ENCODE data around the gene STMN1.

The STMN1 gene

GRCh38 chr1:25895365-25895990, 10.7 kb downstream of the STMN1 start:
- DNase-seq (ENCODE audit: low spot score), result peak; percentile 93

GRCh38 chr1:25893116-25893515, 13.1 kb downstream of the STMN1 start:
- DNase-seq (ENCODE audit: low spot score), result no peak

- DNase-seq (ENCODE audit: low spot score), result no peak
These were observed 14.6 kb downstream of the STMN1 start for GRCh38 chr1:25891606-25892005.

- DNase-seq (ENCODE audit: low spot score), result no peak
These were observed 15.8 kb downstream of the STMN1 start for GRCh38 chr1:25890239-25891034.

- no peak for DNase-seq (ENCODE audit: low spot score)
These were observed 16.7 kb downstream of the STMN1 start for GRCh38 chr1:25889470-25889869.

GRCh38 chr1:25888426-25888987, 17.7 kb downstream of the STMN1 start:
- no peak for DNase-seq (ENCODE audit: low spot score)

GRCh38 chr1:25885602-25886001, 20.6 kb downstream of the STMN1 start:
- DNase-seq (ENCODE audit: low spot score), result no peak

GRCh38 chr1:25881266-25881665, 25.0 kb downstream of the STMN1 start:
- no peak for DNase-seq (ENCODE audit: low spot score)

GRCh38 chr1:25880518-25880917, 25.7 kb downstream of the STMN1 start:
- DNase-seq (ENCODE audit: low spot score), result no peak

GRCh38 chr1:25879675-25880074, 26.5 kb downstream of the STMN1 start:
- no peak for DNase-seq (ENCODE audit: low spot score)

- no peak for DNase-seq (ENCODE audit: low spot score)
These were observed 27.5 kb downstream of the STMN1 start for GRCh38 chr1:25878690-25879089.

- no peak for DNase-seq (ENCODE audit: low spot score)
These were observed 29.1 kb downstream of the STMN1 start for GRCh38 chr1:25877155-25877554.

- DNase-seq (ENCODE audit: low spot score), result no peak
These were observed 29.5 kb downstream of the STMN1 start for GRCh38 chr1:25876693-25877077.

GRCh38 chr1:25875856-25876692, 30.1 kb downstream of the STMN1 start:
- no peak for DNase-seq (ENCODE audit: low spot score)

GRCh38 chr1:25875154-25875855, 30.9 kb downstream of the STMN1 start, which contains the start of gene PAQR7:
PAQR7 (minus strand) TSS chr1:25875708; CDS start chr1:25863839, 11,869 bp downstream.
- no peak for DNase-seq (ENCODE audit: low spot score)

- DNase-seq (ENCODE audit: low spot score), result no peak
These were observed 31.5 kb downstream of the STMN1 start for GRCh38 chr1:25874635-25875153.

GRCh38 chr1:25874209-25874608, 32.0 kb downstream of the STMN1 start:
- DNase-seq (ENCODE audit: low spot score), result no peak

- no peak for DNase-seq (ENCODE audit: low spot score)
These were observed 33.1 kb downstream of the STMN1 start for GRCh38 chr1:25873120-25873519.

- peak; percentile 30 for DNase-seq (ENCODE audit: low spot score)
These were observed 33.5 kb downstream of the STMN1 start for GRCh38 chr1:25872713-25873112.

GRCh38 chr1:25871704-25872494, 34.3 kb downstream of the STMN1 start:
- DNase-seq (ENCODE audit: low spot score), result no peak
